PC-9 (cell line): Measurements from ENCODE around the gene MYDGF. TPM values are rescaled to one million over a fixed set of nuclear protein-coding genes. Genes with fewer than 3 reads are reported as not detected.

Source experiments
- BruUV-seq: library from RNA; stranded (reverse); fragments of 400-500 nt; replicated peaks from 2 replicates; lab custom pipeline; 2021; lab: Mats Ljungman, UMichigan
- CTCF ChIA-PET: fragments of 300-600 bp; sonication (Branson Sonifier 250); formaldehyde crosslinking; loops from one replicate; lab custom pipeline; 2022; ENCODE audit warnings: antibody characterized with exemption; lab: Charles Lee
- POLR2A ChIA-PET: fragments of 300-600 bp; sonication (Branson Sonifier 250); formaldehyde crosslinking; loops from one replicate; lab custom pipeline; 2022; ENCODE audit warnings: antibody characterized with exemption; ENCODE audit not compliant: unreplicated experiment; lab: Charles Lee
- DNase-seq, 2 experiments: peaks; one replicate each; pipeline versions ENCODE4 v3.0.0 to v3.0.0-alpha.2; 2015 to 2022; ENCODE audit warnings: mixed read lengths in 1 of 2
- H2AFZ ChIP-seq: fragments of 200-600 bp; sonication (generic); 2 replicates; pipeline ENCODE4 v1.8.1; 2017; ENCODE audit warnings: antibody characterized with exemption
- H3F3A ChIP-seq: fragments of 200-600 bp; sonication (generic); 2 replicates; pipeline ENCODE4 v1.8.1; 2017; ENCODE audit warnings: antibody characterized with exemption, mild to moderate bottlenecking, low read depth; ENCODE audit not compliant: insufficient read depth
- H3K27ac ChIP-seq: fragments of 200-600 bp; sonication (generic); 2 replicates; pipeline ENCODE4 v1.6.1; 2016; ENCODE audit warnings: mixed run types
- H3K27me3 ChIP-seq: fragments of 200-600 bp; sonication (generic); 2 replicates; pipeline ENCODE4 v1.6.1; 2016; ENCODE audit warnings: low read depth, mixed run types; ENCODE audit not compliant: insufficient read depth
- H3K36me3 ChIP-seq: fragments of 200-600 bp; sonication (generic); 2 replicates; pipeline ENCODE4 v1.6.1; 2016; ENCODE audit warnings: low read depth, mixed run types
- H3K4me1 ChIP-seq: fragments of 200-600 bp; sonication (generic); replicated peaks from 2 replicates; pipeline ENCODE4 v1.6.1; 2016; ENCODE audit warnings: mixed run types; ENCODE audit not compliant: insufficient read depth
- H3K4me2 ChIP-seq: fragments of 200-600 bp; sonication (generic); 2 replicates; pipeline ENCODE4 v1.6.1; 2017; ENCODE audit warnings: mixed run types
- H3K4me3 ChIP-seq: fragments of 200-600 bp; sonication (generic); 2 replicates; pipeline ENCODE4 v1.6.1; 2016; ENCODE audit warnings: mixed run types
- H3K79me2 ChIP-seq: fragments of 200-600 bp; sonication (generic); 2 replicates; pipeline ENCODE4 v1.6.1; 2017; ENCODE audit warnings: low read depth, mixed run types
- H3K9me2 ChIP-seq: fragments of 200-600 bp; sonication (generic); 2 replicates; pipeline ENCODE4 v1.8.1; 2017; ENCODE audit warnings: mild to moderate bottlenecking; ENCODE audit not compliant: insufficient read depth
- H3K9me3 ChIP-seq: fragments of 200-600 bp; sonication (generic); 2 replicates; pipeline ENCODE4 v1.8.1; 2016; ENCODE audit warnings: low read depth; ENCODE audit not compliant: insufficient read depth
- H4K20me1 ChIP-seq: fragments of 200-600 bp; sonication (generic); 2 replicates; pipeline ENCODE4 v1.8.1; 2017; ENCODE audit not compliant: insufficient read depth
- CTCF ChIP-seq: fragments of 200-600 bp; sonication (generic); conservative IDR thresholded peaks from 2 replicates; pipeline ENCODE4 v1.6.1; 2017; ENCODE audit warnings: mixed run types, antibody characterized with exemption, mild to moderate bottlenecking, moderate library complexity
- EZH2 ChIP-seq: fragments of 200-600 bp; sonication (generic); IDR thresholded peaks from 2 replicates; pipeline ENCODE4 v1.8.0; 2017; ENCODE audit warnings: antibody characterized with exemption, low read depth
- intact Hi-C: fragments of 100-400 bp; cut with micrococcal nuclease; formaldehyde crosslinking; loops from one replicate; pipeline ENCODE4 v1.10.0; 2022; ENCODE audit not compliant: unreplicated experiment
- total RNA-seq: library from RNA; stranded (reverse); gene quantifications from 2 replicates; pipeline ENCODE4 v1.2.3, GENCODE V29; 2021

Gene MYDGF
- total RNA-seq, 1 experiment from 2014 or later: 60.1 TPM

GRCh38 chr19:4701557-4701956 is 31.4 kb upstream of the MYDGF start:
- TF ChIP-seq EZH2 (no peak), CTCF (no peak)
- intact Hi-C loops: no loop called here
- Histone ChIP-seq H3K27me3 (no peaks in the 10 kb centered on the region), H3K79me2 (no peaks in the 10 kb centered on the region), H3K27ac (no peak overlapping the region), H3K36me3 (no peaks in the 10 kb centered on the region), H2AFZ (no peak overlapping the region), H3K4me1 (no peaks in the 10 kb centered on the region), H3F3A (no peaks in the 10 kb centered on the region), H3K4me2 (no peak overlapping the region), H3K9me3 (no peaks in the 10 kb centered on the region), H3K4me3 (no peak overlapping the region), H3K9me2 (no peaks in the 10 kb centered on the region), H4K20me1 (no peaks in the 10 kb centered on the region)
- no TSS peak for BruUV-seq
- ChIA-PET CTCF (no interaction called here), POLR2A (no interaction called here)
- no peak for DNase-seq

GRCh38 chr19:4700693-4700970 is 30.5 kb upstream of the MYDGF start:
- no peaks in the 10 kb centered on the region for H3K9me3 ChIP-seq
- TF ChIP-seq EZH2: no peak
- no peak for TF ChIP-seq CTCF
- BruUV-seq: no TSS peak
- no peak overlapping the region for H3K4me2 ChIP-seq
- no peak overlapping the region for H3K27ac ChIP-seq
- ChIA-PET CTCF (no interaction called here), POLR2A (no interaction called here)
- no peak overlapping the region for H3K4me3 ChIP-seq
- H3K36me3 ChIP-seq: no peaks in the 10 kb centered on the region
- H3K79me2 ChIP-seq: no peaks in the 10 kb centered on the region
- H3K4me1 ChIP-seq: no peaks in the 10 kb centered on the region
- no peaks in the 10 kb centered on the region for H3K9me2 ChIP-seq
- no peaks in the 10 kb centered on the region for H3F3A ChIP-seq
- DNase-seq: no peak
- H3K27me3 ChIP-seq: no peaks in the 10 kb centered on the region
- H4K20me1 ChIP-seq: no peaks in the 10 kb centered on the region
- intact Hi-C loops: no loop called here
- H2AFZ ChIP-seq: no peak overlapping the region

- Histone ChIP-seq H3K27me3 (no peaks in the 10 kb centered on the region), H3K4me1 (no peaks in the 10 kb centered on the region), H3K27ac (no peak overlapping the region), H2AFZ (no peak overlapping the region), H3F3A (no peaks in the 10 kb centered on the region), H3K4me2 (no peak overlapping the region), H3K9me2 (no peaks in the 10 kb centered on the region), H3K4me3 (no peak overlapping the region), H3K36me3 (no peaks in the 10 kb centered on the region), H4K20me1 (no peaks in the 10 kb centered on the region), H3K9me3 (no peaks in the 10 kb centered on the region), H3K79me2 (no peaks in the 10 kb centered on the region)
- no peak for DNase-seq
- BruUV-seq: no TSS peak
- CTCF ChIA-PET: no interaction called here
- POLR2A ChIA-PET: no interaction called here
- TF ChIP-seq EZH2 (no peak), CTCF (no peak)
- intact Hi-C loops: no loop called here
Observed at GRCh38 chr19:4699826-4700692, 29.9 kb upstream of the MYDGF start.
